ENCODE measurements around the gene ADCY1.

ADCY1 gene

DNA sequence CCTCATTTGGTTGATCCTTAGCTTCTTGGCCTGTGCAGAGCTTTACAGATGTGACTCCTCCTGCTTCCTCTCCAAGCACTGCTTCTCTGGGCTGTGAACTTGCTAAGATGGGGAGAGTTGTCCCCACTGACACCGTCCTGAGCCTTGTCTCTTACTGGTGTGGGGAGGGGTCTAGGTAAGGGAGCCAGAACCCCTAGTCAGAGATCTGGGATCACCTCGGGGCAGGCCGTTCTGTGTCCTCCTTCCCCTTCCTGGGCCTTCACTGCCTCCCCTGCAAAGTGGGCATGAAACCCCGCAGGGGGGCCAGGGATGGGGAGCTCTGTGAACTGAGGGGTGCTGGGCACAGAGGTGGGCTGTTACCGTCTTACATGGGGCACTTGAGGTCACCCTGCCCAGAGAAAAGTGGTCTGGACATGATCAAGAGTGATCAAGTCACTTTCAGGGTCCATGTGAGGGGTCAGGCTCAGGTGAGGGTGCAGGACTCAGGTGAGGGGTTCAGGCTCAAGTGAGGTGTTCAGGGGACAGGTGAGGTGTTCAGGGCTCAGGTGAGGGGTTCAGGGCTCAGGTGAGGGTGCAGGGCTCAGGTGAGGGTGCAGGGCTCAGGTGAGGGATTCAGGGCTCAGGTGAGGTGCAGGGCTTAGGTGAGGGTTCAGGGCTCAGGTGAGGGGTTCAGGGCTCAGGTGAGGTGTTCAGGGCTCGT, 86.2 kb downstream of the ADCY1 start:
- ChIA-PET CTCF (no interaction called here), POLR2A (no interaction called here)
- TF ChIP-seq, protein P1, sequence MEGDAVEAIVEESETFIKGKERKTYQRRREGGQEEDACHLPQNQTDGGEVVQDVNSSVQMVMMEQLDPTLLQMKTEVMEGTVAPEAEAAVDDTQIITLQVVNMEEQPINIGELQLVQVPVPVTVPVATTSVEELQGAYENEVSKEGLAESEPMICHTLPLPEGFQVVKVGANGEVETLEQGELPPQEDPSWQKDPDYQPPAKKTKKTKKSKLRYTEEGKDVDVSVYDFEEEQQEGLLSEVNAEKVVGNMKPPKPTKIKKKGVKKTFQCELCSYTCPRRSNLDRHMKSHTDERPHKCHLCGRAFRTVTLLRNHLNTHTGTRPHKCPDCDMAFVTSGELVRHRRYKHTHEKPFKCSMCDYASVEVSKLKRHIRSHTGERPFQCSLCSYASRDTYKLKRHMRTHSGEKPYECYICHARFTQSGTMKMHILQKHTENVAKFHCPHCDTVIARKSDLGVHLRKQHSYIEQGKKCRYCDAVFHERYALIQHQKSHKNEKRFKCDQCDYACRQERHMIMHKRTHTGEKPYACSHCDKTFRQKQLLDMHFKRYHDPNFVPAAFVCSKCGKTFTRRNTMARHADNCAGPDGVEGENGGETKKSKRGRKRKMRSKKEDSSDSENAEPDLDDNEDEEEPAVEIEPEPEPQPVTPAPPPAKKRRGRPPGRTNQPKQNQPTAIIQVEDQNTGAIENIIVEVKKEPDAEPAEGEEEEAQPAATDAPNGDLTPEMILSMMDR (IDR thresholded peaks at IDR 0.05; ENCODE audit: insufficient read depth, low read length, missing control alignments): no peak
- H3K4me3 ChIP-seq (ENCODE audit: low read depth, low read length): no peak overlapping the region
- DNase-seq (ENCODE audit: low read depth, low spot score): no peak

DNA sequence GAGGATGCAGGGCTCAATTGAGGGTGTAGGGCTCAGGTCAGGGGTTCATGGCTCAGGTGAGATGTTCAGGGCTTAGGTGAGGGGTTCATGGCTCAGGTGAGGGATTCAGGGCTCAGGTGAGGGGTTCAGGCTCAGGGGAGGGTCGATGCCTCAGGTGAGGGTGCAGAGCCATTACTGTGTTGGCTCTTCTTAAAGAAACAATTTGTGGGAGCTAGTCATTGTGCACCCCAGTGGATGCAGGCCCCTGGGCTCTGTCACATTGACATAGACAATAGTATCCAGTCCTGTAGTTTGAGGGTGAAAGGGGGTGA, 86.7 kb downstream of the ADCY1 start:
- no peak for DNase-seq (ENCODE audit: low read depth, low spot score)
- POLR2A ChIA-PET: no interaction called here
- TF ChIP-seq, protein P1 (IDR thresholded peaks at IDR 0.05; ENCODE audit: insufficient read depth, low read length, missing control alignments): no peak
- H3K4me3 ChIP-seq (ENCODE audit: low read depth, low read length): no peak overlapping the region
- CTCF ChIA-PET: interaction anchor here (4.7 kb wide), 1 partner anchor 194 kb away, joined by 32 read pairs; no protein-coding TSS in a partner anchor

DNA sequence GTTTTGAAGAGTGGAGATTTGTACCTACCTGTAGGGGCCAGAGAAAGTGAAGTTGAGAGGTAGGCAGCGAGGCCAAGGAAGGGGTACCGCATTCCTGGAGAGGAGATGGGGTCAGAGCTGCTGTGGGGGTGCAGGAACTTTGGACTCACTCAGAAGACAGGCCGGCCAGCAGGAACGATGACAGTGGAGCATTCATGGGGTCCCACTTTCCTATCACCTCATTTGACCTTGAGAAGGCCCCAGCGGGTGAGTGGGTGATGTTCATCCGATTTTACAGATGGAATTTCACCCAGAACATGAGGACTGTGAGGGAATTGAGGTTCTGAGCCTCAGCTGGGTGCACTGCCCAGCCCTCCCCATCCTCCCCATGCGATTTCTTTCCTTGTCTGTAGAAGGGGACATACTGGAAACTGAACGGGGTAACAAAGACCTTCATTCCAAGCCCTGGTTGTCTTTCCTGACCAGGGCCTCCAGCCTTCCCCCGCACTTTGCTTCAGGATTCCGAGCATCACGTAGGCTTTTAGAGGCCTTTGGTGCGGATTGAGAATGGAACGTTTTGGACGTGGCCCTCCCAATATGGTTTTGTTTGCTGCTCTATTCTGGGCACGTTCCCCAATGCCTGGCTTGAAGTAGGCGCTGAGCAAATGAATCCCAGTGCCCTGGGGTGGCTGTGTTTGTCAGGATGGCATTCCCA, 87.3 kb downstream of the ADCY1 start:
- POLR2A ChIA-PET: no interaction called here
- CTCF ChIA-PET: interaction anchor here (0.9 to 4.7 kb wide), 4 partner anchors 9 to 193 kb away, joined by 3 to 32 read pairs (median 7); no protein-coding TSS in a partner anchor
- H3K4me3 ChIP-seq (ENCODE audit: low read depth, low read length): no peak overlapping the region
- DNase-seq (ENCODE audit: low read depth, low spot score): no peak
- TF ChIP-seq, protein P1 (IDR thresholded peaks at IDR 0.05; ENCODE audit: insufficient read depth, low read length, missing control alignments): no peak

DNA sequence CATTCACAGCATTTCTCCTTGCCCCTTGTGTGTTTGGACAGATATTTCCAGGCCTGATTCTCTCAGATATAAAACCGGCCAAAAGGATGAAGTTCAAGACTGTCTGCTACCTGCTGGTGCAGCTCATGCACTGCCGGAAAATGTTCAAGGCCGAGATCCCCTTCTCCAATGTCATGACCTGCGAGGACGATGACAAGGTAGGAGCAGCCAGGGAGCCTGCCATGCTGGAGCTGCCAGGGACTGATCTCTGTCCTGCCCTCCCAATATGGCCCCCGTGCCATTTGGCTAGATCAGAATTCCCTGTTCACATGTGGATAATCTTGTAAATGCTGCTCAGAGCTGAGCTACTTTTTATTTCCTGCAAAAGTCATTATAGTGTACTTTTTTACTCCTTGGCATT, 87.8 kb downstream of the ADCY1 start:
- ChIA-PET CTCF (interaction anchor here (0.9 to 4.7 kb wide), 6 partner anchors 9 to 193 kb away, joined by 3 to 32 read pairs (median 6); no protein-coding TSS in a partner anchor), POLR2A (no interaction called here)
- H3K4me3 ChIP-seq (ENCODE audit: low read depth, low read length): no peak overlapping the region
- DNase-seq (ENCODE audit: low read depth, low spot score): no peak
- TF ChIP-seq, protein P1 (IDR thresholded peaks at IDR 0.05; ENCODE audit: insufficient read depth, low read length, missing control alignments): no peak

DNA sequence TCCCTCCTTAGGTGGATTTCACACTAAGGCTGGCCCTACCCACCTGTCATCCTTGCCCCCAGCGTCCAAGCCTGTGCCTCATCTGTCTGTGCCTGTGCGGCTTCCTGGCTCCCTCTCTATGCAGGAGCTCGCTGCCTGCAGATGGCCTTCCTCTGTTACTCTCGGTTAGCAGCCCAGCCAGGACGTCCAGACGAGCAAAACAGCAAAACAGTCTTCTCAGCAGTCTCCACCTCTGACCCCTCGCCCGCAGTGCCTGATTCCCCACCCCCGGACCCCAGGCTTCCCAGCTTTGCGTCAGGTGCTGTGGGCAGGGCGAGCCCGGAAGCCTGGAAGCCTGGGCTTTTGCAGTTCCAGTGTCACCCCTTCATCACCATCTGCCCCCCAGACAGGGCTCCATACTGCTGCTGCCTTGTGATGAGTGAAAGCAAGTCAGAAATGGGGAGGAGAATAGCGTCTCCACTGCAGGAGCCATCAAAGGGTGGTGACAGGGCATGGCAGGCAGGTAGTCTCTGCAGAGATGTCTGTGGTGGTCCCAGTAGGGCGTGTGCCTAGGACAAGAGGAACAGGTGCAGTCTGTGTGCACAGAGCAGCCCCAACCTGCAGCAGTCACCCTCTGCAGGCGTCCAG, 88.5 kb downstream of the ADCY1 start:
- no peak overlapping the region for H3K4me3 ChIP-seq (ENCODE audit: low read depth, low read length)
- no peak for DNase-seq (ENCODE audit: low read depth, low spot score)
- TF ChIP-seq, protein P1 (IDR thresholded peaks at IDR 0.05; ENCODE audit: insufficient read depth, low read length, missing control alignments): no peak
- ChIA-PET POLR2A (no interaction called here), CTCF (interaction anchor here (0.9 to 4.7 kb wide), 13 partner anchors 7 to 203 kb away, joined by 3 to 32 read pairs (median 4); no protein-coding TSS in a partner anchor)

Measured in AG04449 (cell line).